GM15510 (cell line): Measurements from ENCODE around the gene CDH1.

ENCODE experiments used
- POLR2A ChIP-seq: IDR thresholded peaks from 3 replicates; pipeline ENCODE4 v1.6.1; 2011; ENCODE audit warnings: borderline replicate concordance; ENCODE audit not compliant: insufficient read length; ENCODE audit errors: extremely low read depth

The CDH1 gene

GRCh38 chr16:68719993-68720489 lies 17.1 kb upstream of the CDH1 start:
- no peak for TF ChIP-seq POLR2A

GRCh38 chr16:68722119-68723024 lies 14.7 kb upstream of the CDH1 start:
- no peak for TF ChIP-seq POLR2A

- TF ChIP-seq POLR2A = no peak
Measured at GRCh38 chr16:68724797-68725196, 12.3 kb upstream of the CDH1 start.

- no peak for TF ChIP-seq POLR2A
Measured at GRCh38 chr16:68728523-68728922, 8.6 kb upstream of the CDH1 start.

GRCh38 chr16:68731637-68732036 lies 5.5 kb upstream of the CDH1 start:
- TF ChIP-seq POLR2A = no peak

GRCh38 chr16:68732042-68732680 lies 4.9 kb upstream of the CDH1 start:
- no peak for TF ChIP-seq POLR2A

- no peak for TF ChIP-seq POLR2A
Measured at GRCh38 chr16:68732741-68733399, 4.2 kb upstream of the CDH1 start.

- TF ChIP-seq POLR2A = no peak
Measured at GRCh38 chr16:68733570-68733969, 3.5 kb upstream of the CDH1 start.

GRCh38 chr16:68734782-68735181 lies 2.3 kb upstream of the CDH1 start:
- TF ChIP-seq POLR2A = no peak

- TF ChIP-seq POLR2A = no peak
Measured at GRCh38 chr16:68736561-68736960, 531 bp upstream of the CDH1 start.

- no peak for TF ChIP-seq POLR2A
Measured at GRCh38 chr16:68737730-68738629, 888 bp downstream of the CDH1 start.

GRCh38 chr16:68739964-68740627 lies 3.0 kb downstream of the CDH1 start:
- no peak for TF ChIP-seq POLR2A

- no peak for TF ChIP-seq POLR2A
Measured at GRCh38 chr16:68740628-68741346, 3.7 kb downstream of the CDH1 start.
